ENCODE data around the gene WHRN.

Gene WHRN

DNA sequence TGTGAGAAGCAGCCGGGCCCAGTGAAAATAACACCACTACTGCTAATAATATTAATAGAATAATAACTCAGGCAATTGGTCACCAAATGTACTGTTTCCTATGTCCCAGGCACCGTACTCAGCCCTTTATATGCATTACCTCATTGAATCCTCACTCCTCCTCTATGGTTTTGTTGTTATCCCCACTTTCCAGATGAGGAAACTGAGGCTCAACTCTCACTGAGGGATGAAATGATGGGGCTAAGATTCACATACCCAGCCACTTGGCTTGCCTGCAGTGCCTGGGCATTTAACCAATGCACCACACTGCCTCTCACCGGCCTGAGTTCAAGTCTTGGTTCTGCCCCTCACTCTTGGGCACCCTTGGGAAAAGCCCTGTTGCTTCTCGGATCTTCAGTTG is 34.1 kb downstream of the WHRN start:
- no peak for DNase-seq (ENCODE audit: low read depth in 2 of 2)

DNA sequence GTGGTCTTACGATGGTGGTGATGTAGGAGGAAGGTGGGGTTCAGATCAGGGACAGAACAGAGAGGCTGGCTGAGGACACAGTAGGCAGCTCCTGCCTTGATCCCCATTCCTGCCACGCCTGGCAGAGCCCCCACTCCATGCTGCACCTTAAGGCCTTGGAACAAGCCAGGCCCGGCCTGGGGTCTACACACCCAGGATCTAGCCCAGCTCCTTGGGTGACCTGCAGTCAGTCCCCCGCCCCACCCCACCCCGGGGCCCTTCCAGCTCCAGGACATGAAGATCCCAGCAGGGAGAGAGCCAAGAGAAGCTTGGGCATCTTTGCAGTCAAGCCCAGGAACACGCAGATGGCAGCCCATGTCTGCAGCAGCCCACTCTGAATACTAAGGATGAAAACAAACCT is 34.7 kb downstream of the WHRN start:
- no peak for DNase-seq (ENCODE audit: low read depth in 2 of 2)

DNA sequence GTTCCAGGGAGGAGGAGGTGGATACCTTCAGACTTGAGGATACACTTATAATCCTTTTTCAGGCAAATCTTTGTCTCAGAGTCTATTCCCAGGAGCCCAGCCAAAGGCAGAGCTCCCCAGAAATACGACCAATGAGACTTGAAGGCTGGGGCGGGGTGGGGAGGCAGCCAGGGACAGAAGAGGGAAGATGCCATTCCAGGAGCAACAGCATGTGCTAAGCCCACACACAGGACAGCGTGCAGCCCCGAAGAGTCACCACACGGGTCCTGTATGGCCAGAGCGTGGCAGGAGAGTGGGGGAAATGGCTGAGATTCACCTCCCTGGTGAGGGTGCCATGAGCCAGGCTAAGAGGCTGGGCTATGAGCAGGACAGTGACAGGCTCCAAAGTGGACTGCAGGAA is 35.2 kb downstream of the WHRN start:
- no peak for DNase-seq (ENCODE audit: low read depth in 2 of 2)

DNA sequence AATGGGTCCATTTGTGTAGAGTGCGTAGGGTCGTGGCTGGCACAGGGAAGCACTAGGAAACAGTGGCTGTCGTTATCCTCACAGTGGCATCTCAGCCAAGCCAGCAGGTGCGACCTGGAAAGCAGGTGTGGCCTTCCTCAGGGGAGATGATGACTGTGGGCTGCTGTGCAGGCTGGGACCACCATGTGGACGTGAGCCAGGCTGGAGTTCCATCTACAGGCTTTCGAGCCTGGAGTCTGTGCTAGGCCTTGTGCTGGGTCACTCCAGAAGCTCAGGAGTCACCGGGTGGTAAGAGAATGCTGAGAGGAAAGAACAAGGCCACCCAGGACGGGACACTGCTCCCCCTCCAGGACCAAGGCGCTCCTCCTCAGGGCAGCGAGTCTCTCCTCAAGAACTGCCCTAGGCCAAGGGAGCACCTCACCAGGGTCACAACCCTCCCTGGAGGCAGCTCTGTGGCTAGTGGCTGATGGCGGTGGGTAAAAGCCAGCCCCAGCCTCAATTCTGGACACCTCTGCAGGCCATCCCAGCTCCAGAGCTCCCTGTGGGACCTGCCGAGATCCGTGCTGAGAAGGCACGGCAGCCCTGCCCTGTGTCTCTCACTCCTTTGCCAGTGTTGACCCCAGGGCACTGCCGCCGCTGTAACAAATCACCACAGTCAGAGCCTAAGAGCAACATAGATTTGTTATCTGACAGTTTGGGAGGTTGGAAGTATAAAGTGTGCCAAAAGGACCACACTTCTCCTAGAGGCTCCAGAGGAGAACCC is 36.0 kb downstream of the WHRN start:
- no peak for DNase-seq (ENCODE audit: low read depth in 2 of 2)

DNA sequence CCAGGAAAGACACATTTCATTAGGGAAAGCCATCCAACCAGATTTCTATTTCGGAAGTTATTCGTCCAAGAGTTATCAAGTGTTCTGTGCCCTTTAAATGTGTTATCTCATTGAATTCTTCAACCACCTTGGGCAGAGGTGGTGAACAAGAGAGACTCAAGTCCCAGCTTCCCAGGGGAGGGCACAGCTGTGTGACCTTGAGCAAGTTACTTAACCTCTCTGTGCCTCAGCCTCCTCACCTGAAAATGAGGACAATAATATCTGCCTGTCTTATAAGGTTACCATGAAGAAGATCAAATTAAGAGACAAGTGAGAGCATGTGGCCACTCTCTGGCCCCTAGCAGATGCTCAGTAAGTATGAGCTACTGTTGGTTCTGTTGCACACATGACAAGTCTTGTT is 37.4 kb downstream of the WHRN start:
- DNase-seq (ENCODE audit: low read depth in 2 of 2): no peak

DNA sequence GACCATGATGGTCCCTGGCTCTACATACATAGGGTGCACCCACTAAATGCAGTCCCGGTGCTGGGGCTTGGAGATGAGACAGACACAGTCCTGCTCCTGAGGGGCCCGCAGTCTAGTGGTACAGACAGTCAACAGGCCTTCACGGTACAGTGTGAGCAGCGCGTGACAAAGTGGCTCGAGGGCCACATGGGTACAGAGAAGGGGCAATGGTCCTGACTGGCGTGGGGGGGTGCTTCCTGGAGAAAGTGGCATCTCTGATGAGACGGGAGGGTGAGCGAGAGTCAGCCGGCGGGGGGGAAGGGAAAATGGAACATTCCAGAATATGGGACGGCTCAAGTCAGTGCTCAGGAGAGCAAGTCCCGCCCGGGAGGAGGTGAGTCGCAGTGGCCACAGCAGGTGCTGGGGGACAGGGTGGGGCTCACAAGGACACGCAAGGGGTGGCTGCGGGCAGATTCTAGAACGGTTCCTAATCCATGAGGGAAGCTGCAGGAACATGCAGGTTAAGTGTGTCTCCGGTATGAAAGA is 38.0 kb downstream of the WHRN start:
- no peak for DNase-seq (ENCODE audit: low read depth in 2 of 2)

DNA sequence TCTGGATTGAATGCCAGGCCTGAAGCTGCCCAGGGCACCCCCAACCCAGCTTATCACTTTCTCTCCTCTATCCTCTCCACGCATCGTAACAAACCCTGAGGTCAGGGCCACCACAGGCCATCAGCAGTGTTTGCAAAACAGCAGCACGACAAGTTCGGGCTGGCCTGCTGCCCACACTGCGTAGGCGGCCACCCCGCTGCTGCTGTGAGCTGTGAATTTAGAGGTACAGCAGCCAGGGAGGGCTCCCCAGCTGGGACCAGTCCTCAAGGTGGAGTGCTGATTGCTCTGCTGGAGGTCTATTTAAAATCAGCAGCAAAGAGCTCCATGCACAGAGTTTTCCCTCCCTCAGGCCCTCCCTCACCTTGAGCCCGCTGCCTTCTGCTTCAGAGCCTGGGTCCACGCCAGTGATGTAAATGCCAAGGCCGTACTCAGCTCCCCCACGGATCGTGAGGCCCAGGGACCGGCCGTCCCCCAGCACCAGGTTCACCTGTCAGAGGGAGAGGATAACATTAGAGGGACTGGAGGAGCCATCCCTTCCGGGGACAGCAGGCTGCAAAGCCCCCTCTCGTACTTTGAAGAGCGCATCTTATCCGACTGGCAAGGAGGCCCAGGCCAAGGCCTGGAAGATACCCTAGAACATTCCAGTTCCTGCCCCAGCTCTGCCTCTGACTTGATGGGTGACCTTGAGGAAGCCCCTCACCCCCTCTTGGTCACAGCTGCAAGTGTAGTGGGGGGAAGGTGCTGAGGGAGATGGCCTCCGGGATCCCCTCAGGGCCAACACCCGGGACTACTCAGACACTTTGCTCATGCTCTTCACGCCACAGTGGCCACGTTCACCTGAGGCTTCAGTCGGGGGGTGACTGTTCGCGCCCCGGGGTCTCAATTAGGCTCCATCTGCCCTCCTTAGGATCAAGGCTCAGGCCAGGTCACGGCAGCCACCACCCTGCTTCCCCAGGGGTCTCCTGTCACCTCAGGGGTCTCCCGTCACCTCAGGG is 39.1 kb downstream of the WHRN start:
- DNase-seq (ENCODE audit: low read depth in 2 of 2): no peak

DNA sequence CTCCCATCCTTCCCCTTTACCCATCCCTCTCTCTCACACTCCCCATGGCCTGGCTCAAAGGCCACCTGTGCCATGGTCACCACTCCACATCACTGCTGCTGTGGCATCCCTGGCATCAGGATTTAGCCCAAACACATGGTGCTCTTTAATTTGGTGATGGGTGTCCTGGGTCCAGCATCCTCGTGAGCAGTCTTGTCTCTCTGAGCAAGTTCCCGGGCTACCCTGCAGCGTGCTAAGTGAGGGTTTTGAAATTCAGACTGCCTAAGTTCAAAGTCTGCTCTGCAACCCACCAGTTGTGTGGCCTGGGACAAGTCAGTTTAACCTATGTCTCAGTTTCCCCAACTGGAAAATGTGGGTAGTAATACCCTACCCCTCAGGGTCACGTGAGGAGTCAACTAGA is 39.9 kb downstream of the WHRN start:
- no peak for DNase-seq (ENCODE audit: low read depth in 2 of 2)

DNA sequence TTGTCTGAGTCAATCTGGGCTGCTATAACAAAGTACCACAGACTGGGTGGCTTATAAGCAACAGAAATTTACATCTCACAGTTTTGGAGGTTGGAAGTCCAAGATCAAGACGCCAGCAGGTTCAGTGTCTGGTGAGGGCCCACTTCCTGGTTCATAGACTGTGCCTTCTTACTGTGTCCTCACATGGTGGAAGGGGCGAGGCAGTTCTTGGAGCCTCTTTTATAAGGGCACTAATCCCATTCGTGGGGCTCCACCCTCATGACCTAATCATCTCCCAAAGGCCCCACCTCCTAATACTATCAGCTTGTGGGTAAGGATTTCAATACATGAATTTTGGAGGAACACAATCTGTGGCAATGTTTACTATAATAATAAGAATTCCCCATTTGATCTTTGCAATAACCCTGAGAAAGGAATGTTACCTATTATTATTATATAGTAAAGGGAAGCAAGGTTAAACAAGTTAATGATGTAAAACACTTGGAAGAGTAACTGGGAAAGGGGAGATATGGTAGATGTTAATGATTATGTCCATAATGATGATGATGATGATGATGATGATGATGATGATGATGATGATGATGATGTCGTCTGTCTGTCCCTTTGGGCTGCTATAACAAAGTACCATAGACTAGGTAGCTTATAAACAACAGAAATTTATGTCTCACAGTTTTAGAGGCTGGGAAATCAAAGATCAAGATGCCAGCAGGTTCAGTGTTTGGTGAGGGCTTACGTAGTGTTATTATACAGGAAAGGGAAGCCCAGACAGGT is 40.8 kb downstream of the WHRN start:
- DNase-seq (ENCODE audit: low read depth in 2 of 2): no peak

DNA sequence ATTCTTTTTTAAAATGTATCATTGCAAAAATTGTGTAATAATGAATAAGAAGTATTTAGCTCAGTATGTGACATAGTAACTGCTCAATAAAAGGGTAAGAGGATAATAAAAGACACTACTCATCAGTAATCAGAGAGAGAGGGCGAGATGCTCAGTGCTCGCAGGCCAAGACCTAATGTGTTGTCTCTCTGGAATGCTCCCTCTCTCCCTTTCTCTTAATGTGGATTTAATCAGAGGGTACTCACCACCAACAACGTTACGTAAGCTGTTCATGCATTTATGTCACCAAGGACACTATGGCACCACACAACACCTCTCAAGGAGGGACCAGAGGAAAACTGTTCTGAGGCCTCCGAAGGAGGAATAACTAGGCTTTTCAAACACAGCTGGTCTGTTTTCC is 42.5 kb downstream of the WHRN start:
- DNase-seq (ENCODE audit: low read depth in 2 of 2): no peak

DNA sequence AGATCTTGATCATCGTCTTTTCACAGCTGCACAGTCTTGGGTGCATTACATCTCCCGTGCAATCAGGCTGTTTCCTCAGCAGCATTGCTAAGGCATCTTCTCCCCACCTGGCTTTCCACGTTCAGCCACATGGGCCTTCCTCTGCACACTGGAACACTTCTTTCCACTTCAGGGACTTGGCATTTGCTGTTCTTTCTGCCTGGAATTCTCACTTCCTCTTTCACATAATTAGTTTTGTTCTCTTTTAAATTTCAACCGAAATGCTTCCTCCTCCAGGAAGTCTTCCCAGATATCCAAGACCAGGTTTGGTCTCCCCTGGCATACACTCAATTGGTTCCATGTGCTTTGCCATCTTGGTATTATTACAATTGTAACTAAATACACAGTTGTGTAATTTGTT is 43.8 kb downstream of the WHRN start:
- DNase-seq (ENCODE audit: low read depth in 2 of 2): no peak

DNA sequence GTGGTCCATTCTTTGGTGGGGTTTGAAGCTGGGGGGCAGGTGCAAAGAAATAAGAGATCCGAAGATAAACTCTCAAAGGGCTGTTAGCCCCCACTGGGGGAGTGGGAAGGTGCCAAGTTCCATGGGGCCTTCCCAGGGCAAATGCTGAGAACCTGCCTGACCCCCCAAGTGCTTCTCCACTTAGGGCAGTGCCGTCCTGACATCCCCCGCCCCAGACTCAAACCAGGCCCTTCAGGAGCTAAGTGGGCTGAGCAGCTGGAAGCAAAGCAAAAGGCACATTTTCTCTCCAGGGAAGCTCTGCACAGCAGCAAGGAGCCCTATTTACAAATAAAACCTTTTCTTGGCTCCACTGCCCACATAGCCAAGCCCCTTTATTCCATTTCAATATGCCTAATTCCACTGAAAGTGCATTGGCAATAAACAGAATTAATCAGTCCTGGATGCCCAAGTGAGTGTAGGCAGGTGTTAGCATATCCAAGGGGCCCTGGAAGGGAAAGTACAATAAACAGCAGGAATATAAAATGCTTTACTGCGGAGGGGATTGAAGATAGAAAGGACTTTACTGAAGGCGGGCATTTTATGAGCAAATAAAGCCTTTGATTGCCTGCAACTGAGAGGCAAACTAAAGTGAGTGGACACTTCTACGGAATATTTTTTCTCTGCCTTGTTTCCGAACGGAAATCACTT is 44.6 kb downstream of the WHRN start:
- no peak for DNase-seq (ENCODE audit: low read depth in 2 of 2)

DNA sequence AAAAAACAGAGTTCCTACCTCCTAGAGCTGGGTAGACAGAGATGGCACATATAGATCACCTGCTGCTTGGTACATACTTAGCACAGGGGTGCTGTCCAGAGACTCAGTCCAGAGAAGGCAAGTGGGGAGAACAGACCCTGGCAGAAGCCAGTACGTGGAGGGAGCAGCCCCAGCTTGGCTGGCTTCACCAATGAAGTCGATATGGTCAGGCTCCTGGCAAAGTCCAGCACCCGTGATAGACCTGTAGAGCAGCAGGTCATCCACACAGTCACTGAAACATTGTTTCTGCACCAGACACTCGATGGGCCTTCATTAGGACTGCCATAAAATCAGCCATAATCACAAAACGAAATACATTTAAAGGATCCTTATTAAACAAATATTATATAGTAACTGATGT is 45.8 kb downstream of the WHRN start:
- no peak for DNase-seq (ENCODE audit: low read depth in 2 of 2)

DNA sequence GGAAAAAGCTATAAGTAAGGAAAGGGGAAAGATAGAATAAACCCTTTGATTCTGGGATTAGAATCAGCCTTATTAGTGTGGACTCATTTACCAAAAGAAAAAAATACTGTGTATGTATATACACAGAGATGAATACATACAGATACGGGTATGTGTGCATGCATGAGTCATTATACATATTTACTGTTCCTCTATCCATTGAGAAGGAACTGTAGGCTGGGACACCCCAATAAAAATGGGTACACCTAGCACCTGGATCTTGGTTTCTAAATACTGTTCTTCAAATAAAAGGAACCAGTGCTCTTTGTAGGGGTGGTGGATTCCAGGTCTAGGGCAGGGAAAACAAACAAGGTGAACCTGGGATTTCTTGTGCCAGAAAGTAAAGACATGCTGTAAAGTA is 48.3 kb downstream of the WHRN start:
- DNase-seq (ENCODE audit: low read depth in 2 of 2): no peak

DNA sequence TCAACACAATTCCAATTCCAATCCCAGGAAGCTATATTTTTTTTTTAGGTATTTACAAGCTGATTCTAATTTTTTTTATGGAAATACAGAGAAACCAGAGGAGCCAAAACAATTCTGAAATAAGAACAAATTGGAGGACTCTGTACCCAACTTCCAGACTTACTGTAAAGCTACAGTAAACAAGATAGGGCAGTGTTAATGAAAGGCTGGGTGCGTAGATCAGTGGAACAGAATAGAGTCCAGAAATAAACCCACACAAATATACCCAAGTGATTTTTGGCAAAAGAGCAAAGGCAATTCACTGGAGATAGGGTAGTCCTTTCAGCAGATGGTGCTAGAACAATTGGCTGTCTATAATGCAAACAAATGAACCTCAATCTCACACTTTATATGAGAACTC is 50.6 kb downstream of the WHRN start:
- DNase-seq (ENCODE audit: low read depth in 2 of 2): no peak

DNA sequence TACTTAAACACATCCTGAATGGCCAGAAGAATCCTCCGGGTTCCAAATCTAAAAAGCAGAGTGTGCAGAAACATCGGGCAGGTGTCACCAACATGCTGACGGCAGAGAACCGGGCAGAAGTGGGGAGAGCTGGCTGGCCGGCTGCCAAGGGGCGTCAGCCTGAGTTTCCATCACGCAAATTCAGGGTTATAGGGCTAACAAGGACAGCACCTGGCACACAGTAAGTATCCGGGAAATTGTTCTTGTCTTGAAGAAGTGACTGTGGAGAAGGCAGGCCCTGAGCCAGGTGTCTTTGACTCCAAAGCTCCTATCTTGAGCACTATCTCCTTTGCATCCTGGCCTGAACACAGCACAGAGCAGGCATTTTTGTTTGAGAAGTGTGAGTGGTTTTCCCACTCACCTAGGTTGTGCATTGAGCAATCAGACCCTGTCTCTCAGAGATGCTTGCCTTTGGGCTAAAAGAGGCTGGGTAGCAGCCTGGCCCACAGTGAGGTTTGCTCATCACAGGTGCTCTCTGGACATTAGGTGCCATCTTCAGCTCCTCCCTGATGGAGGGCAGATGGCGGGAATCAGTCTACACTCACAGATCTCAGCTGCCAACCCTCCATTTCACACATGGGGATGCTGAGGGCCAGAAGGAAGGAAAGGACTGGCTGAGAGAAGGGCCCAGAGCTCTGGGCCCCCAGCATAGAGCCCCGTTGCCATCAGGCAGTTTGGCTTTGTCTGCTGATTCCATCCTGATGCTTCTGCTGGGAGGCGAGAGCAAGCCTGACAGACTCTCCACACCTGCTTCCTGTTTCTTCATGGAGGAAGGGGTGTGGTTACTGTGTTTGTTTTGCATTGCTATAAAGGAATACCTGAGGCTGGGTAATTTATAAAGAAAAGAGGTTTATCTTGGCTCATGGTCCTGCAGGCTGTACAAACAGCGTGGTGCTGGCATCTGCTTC is 52.8 kb downstream of the WHRN start:
- DNase-seq (ENCODE audit: low read depth in 2 of 2): peak in 1 of 2 donors; percentile 5

DNA sequence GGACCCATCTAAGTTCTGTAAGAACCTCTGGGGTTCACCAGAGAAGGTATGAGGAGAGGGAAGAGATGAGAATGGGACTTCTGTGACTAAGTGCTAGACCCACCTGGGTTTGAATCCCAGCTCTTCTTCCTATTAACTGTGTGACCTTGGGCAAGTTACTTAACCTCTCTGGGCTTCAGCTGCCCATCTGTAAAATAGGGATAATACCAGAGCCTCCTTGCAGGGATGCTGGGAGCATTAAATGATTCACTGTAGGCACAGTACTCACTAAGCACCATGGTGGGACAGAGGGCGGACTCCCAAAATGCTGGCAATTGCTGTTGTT is 53.6 kb downstream of the WHRN start:
- DNase-seq (ENCODE audit: low read depth in 2 of 2): no peak

DNA sequence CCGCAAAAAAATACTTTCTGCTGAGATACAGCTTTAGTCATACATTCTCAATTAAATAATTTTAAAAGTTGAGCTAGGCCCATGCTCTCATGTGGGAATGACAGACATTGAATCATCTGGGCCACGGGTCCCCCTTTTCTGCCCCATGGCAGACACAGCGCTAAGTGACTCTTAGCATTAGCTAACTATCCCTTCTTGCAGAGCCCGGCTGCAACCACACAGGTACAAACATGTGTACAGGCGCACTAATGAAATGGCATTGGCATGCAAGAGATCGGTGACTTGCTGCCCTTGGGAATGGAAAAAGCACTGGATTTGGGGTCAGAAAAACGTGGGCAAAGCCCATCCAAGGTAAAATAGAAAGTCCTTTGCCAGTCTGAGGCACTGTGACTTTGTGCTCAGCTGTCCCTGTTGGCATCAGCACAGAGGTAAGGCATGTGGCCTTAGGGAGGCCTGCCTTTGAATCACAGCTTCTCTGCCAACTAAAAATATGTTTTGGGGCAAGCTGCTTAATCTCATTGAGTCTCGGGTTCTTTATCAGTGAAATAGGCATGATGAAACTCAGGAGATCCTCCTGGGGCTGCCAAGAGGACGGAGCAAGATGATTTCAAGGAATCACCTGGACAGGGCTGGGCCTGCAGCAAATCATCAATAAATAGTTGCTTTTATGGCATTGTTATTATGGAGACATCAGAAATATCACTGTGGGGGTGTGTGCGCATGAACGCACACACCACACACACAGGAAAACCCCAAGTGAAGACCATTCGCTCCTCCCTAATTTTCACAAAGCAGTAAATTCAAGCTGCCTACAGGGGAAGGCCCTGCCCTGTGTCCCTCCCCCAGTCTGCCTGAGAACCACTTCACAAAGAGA is 54.2 kb downstream of the WHRN start:
- DNase-seq (ENCODE audit: low read depth in 2 of 2): no peak

DNA sequence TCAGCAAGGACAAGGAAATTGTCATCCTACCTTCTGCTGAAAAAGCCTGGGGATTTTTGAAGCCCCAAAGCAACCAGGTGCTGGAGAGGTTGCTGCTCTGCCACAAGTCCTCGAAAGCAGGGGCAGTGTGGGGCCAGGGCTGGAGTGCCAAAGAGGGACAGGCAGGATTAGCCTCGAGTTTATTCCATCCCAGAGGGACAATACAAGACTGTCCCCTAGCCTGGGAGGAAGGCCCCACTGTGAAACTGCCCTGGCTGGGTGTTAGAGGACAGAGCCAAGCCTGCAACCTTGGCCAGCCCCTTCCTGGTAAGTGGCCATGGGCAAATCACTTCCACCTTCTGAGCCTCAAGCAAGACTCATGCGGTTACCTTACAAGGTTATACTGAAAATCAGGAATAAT is 55.1 kb downstream of the WHRN start:
- DNase-seq (ENCODE audit: low read depth in 2 of 2): no peak

Data from stimulated activated CD8-positive, alpha-beta memory T cell treated with anti-CD3 and anti-CD28 coated beads, Interleukin-7, amount 100 ng/mL, for 4 hours (primary cell).